T-helper 17 cell (primary cell): ENCODE measurements around the gene CNPY4. TPM values are rescaled to one million over a fixed set of nuclear protein-coding genes. Genes with fewer than 3 reads are reported as not detected.
"Not testable (repeated sequence)": the region's sequence is repeated elsewhere in the genome, so short reads cannot be mapped to it uniquely, and the experiment has no call there.

Source experiments
- ATAC-seq: fragments of 150-1000 bp; cut with Tn5 transposase; 2 replicates; pipeline ENCODE4 v1.10.0; 2021; ENCODE audit warnings: mild to moderate bottlenecking, moderate library complexity
- DNase-seq, 3 donors: peaks; one replicate each; pipeline versions ENCODE4 v3.0.0 to v3.0.0-alpha.2; 2020 to 2021
- H3K9me3 ChIP-seq: one replicate; pipeline ENCODE4 v1.7.0; 2013; ENCODE audit warnings: low read length, mild to moderate bottlenecking; ENCODE audit not compliant: control insufficient read depth, poor library complexity, severe bottlenecking
- H3K27ac Mint-ChIP-seq: one replicate; pipeline ENCODE4 v1.8.0; 2022; ENCODE audit warnings: mild to moderate bottlenecking, moderate library complexity, mixed read lengths
- H3K27me3 Mint-ChIP-seq: one replicate; pipeline ENCODE4 v1.8.0; 2022; ENCODE audit warnings: mixed read lengths
- H3K36me3 Mint-ChIP-seq: one replicate; pipeline ENCODE4 v1.8.0; 2022; ENCODE audit warnings: low read depth, mixed read lengths
- H3K4me1 Mint-ChIP-seq: one replicate; pipeline ENCODE4 v1.8.0; 2022; ENCODE audit warnings: mild to moderate bottlenecking, mixed read lengths
- H3K4me3 Mint-ChIP-seq: one replicate; pipeline ENCODE4 v1.8.0; 2022; ENCODE audit warnings: mild to moderate bottlenecking, moderate library complexity, mixed read lengths
- total RNA-seq, 4 donors: library from RNA in 2 of 4; stranded (reverse) in 2 of 4; gene quantifications; one replicate each; pipeline ENCODE4 v1.2.3 and lab custom pipeline; 2022 to 2026

Gene CNPY4
- total RNA-seq, 2 donors from 2014 or later = 22.5 to 22.6 TPM

GRCh38 chr7:100130220-100130607 lies 10.8 kb downstream of the CNPY4 start:
- H3K9me3 ChIP-seq, H3K4me3 Mint-ChIP-seq, H3K36me3 Mint-ChIP-seq, H3K27me3 Mint-ChIP-seq, H3K27ac Mint-ChIP-seq, ATAC-seq, DNase-seq: not testable (repeated sequence)
- H3K4me1 Mint-ChIP-seq = peaks cover 17% of the 10 kb centered on the region

GRCh38 chr7:100130608-100131453 lies 11.4 kb downstream of the CNPY4 start:
- Mint-ChIP-seq H3K4me3 (peak overlapping the region; percentile 83), H3K4me1 (peaks cover 13% of the 10 kb centered on the region), H3K27me3 (no peaks in the 10 kb centered on the region), H3K36me3 (no peaks in the 10 kb centered on the region), H3K27ac (peak overlapping the region; percentile 83)
- DNase-seq (peak; percentile 72 to 85 (median 76)), ATAC-seq (no peak)
- no peaks in the 10 kb centered on the region for H3K9me3 ChIP-seq

- Mint-ChIP-seq H3K4me3 (no peak overlapping the region), H3K27me3 (no peaks in the 10 kb centered on the region), H3K36me3 (no peaks in the 10 kb centered on the region), H3K4me1 (peaks cover 13% of the 10 kb centered on the region), H3K27ac (peak overlapping the region; percentile 83)
- ATAC-seq (no peak), DNase-seq (no peak)
- H3K9me3 ChIP-seq = no peaks in the 10 kb centered on the region
These were observed 12.7 kb downstream of the CNPY4 start for GRCh38 chr7:100132126-100132525.

GRCh38 chr7:100132697-100133151 lies 13.3 kb downstream of the CNPY4 start:
- Mint-ChIP-seq H3K4me1 (peaks cover 13% of the 10 kb centered on the region), H3K27me3 (no peaks in the 10 kb centered on the region), H3K36me3 (no peaks in the 10 kb centered on the region), H3K27ac (peak overlapping the region; percentile 19), H3K4me3 (peak overlapping the region; percentile 31)
- ATAC-seq (peak; percentile 85), DNase-seq (peak; percentile 26 to 50 (median 35))
- no peaks in the 10 kb centered on the region for H3K9me3 ChIP-seq

- no peak overlapping the region for H3K4me3 Mint-ChIP-seq
These were observed 18.7 kb downstream of the CNPY4 start for GRCh38 chr7:100137851-100138760.

GRCh38 chr7:100141555-100141949 lies 22.1 kb downstream of the CNPY4 start:
- DNase-seq (no peak), ATAC-seq (no peak)
- H3K4me3 Mint-ChIP-seq = no peak overlapping the region
- H3K4me1 Mint-ChIP-seq = peaks cover 4% of the 10 kb centered on the region
- H3K27me3 Mint-ChIP-seq = no peaks in the 10 kb centered on the region
- H3K9me3 ChIP-seq = no peaks in the 10 kb centered on the region
- H3K36me3 Mint-ChIP-seq = no peaks in the 10 kb centered on the region
- no peak overlapping the region for H3K27ac Mint-ChIP-seq

More at GRCh38 chr7:100137851-100138760, 18.7 kb downstream of the CNPY4 start:
- H3K9me3 ChIP-seq = no peaks in the 10 kb centered on the region
- DNase-seq (no peak), ATAC-seq (no peak)
- Mint-ChIP-seq H3K4me1 (peaks cover 4% of the 10 kb centered on the region), H3K27me3 (no peaks in the 10 kb centered on the region), H3K36me3 (no peaks in the 10 kb centered on the region), H3K27ac (no peak overlapping the region)

- ATAC-seq (no peak), DNase-seq (no peak)
- H3K27me3 Mint-ChIP-seq = no peaks in the 10 kb centered on the region
- H3K4me1 Mint-ChIP-seq = peaks cover 4% of the 10 kb centered on the region
- no peak overlapping the region for H3K4me3 Mint-ChIP-seq
- H3K27ac Mint-ChIP-seq = no peak overlapping the region
- H3K9me3 ChIP-seq = no peaks in the 10 kb centered on the region
- H3K36me3 Mint-ChIP-seq = no peaks in the 10 kb centered on the region
These were observed 23.0 kb downstream of the CNPY4 start for GRCh38 chr7:100142461-100142860.

- H3K36me3 Mint-ChIP-seq, H3K9me3 ChIP-seq, H3K27ac Mint-ChIP-seq, DNase-seq, H3K4me3 Mint-ChIP-seq, ATAC-seq, H3K27me3 Mint-ChIP-seq: not testable (repeated sequence)
- H3K4me1 Mint-ChIP-seq = peaks cover 25% of the 10 kb centered on the region
These were observed 26.9 kb downstream of the CNPY4 start for GRCh38 chr7:100146350-100146749.

- Mint-ChIP-seq H3K27ac (peak overlapping the region; percentile 98), H3K4me1 (peaks cover 26% of the 10 kb centered on the region), H3K27me3 (no peaks in the 10 kb centered on the region), H3K36me3 (peaks cover 8% of the 10 kb centered on the region), H3K4me3 (no peak overlapping the region)
- ATAC-seq (no peak), DNase-seq (no peak)
- no peaks in the 10 kb centered on the region for H3K9me3 ChIP-seq
These were observed 27.8 kb downstream of the CNPY4 start for GRCh38 chr7:100147278-100147677.

- DNase-seq (no peak), ATAC-seq (no peak)
- Mint-ChIP-seq H3K4me1 (peaks cover 30% of the 10 kb centered on the region), H3K4me3 (peak overlapping the region; percentile 100), H3K36me3 (peaks cover 11% of the 10 kb centered on the region), H3K27me3 (no peaks in the 10 kb centered on the region), H3K27ac (peak overlapping the region; percentile 98)
- no peaks in the 10 kb centered on the region for H3K9me3 ChIP-seq
These were observed 28.8 kb downstream of the CNPY4 start for GRCh38 chr7:100148225-100148558.

GRCh38 chr7:100148559-100149328 lies 29.3 kb downstream of the CNPY4 start, which contains the start of gene LAMTOR4:
Gene LAMTOR4 (plus strand): TSS chr7:100148918. CDS start chr7:100148973, 55 bp downstream.
- H3K4me1 Mint-ChIP-seq = peaks cover 33% of the 10 kb centered on the region
- H3K9me3 ChIP-seq = no peaks in the 10 kb centered on the region
- H3K4me3 Mint-ChIP-seq = peak within 1 kb of the TSS; percentile 100
- ATAC-seq (peak; percentile 96), DNase-seq (peak; percentile 93 to 98 (median 94))
- no peaks in the 10 kb centered on the region for H3K27me3 Mint-ChIP-seq
- peak within 1 kb of the TSS; percentile 98 for H3K27ac Mint-ChIP-seq
- H3K36me3 Mint-ChIP-seq = peaks cover 11% of the 10 kb centered on the region

GRCh38 chr7:100152404-100152803 lies 33.0 kb downstream of the CNPY4 start:
- ATAC-seq (no peak), DNase-seq (no peak)
- peak overlapping the region; percentile 98 for H3K27ac Mint-ChIP-seq
- no peaks in the 10 kb centered on the region for H3K9me3 ChIP-seq
- no peaks in the 10 kb centered on the region for H3K27me3 Mint-ChIP-seq
- H3K4me3 Mint-ChIP-seq = no peak overlapping the region
- peaks cover 11% of the 10 kb centered on the region for H3K36me3 Mint-ChIP-seq
- peaks cover 35% of the 10 kb centered on the region for H3K4me1 Mint-ChIP-seq
